Stimulated activated CD8-positive, alpha-beta memory T cell treated with anti-CD3 and anti-CD28 coated beads, Interleukin-15, amount 100 ng/mL, for 4 hours (primary cell): ENCODE measurements around the gene LARP6.
"Not testable (repeated sequence)": the region's sequence is repeated elsewhere in the genome, so short reads cannot be mapped to it uniquely, and the experiment has no call there.

Source experiments
- DNase-seq, 2 donors: peaks; one replicate each; pipeline ENCODE4 v3.0.0-alpha.2; 2020; ENCODE audit warnings: low read depth in 2 of 2

LARP6 gene

DNA sequence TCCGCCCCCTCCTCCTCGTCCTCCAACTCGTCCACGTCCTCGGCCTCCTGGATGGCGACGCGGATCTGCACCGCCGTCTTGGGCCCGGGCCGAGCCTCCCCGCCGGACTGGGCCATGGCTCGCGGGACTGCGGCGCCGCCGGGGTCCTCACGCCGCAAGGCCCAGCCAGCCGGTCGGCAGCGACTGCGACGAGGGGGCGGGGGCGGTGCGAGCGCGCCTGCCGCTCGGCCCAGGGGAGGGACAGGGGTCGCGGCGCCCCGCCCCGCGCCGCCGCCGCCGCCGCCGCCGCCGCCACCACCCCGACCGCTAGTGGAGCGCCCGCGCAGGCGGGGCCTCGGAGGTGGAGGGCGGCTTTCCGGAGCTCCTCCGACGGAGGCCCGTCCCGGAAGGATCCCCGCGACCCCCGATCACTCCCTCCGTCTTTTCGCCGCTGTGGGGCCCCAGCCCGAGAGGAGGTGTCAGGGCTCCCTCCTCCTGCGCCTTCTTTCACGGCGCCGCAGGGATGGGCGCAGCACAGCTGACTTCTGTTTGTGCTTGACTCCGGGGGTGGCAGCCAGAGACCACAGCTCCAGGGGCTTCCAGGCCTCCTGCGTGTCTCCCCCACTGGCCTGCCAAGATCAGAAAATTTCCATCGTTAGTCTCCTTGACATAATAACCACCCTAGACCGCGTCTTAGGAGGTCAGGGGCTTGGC lies at the start of gene LARP6:
Gene LARP6, minus strand, starts transcription at position 185 of the 693 bp plus-strand sequence. Its CDS starts 69 bp downstream, at position 116.
- no peak for DNase-seq

DNA sequence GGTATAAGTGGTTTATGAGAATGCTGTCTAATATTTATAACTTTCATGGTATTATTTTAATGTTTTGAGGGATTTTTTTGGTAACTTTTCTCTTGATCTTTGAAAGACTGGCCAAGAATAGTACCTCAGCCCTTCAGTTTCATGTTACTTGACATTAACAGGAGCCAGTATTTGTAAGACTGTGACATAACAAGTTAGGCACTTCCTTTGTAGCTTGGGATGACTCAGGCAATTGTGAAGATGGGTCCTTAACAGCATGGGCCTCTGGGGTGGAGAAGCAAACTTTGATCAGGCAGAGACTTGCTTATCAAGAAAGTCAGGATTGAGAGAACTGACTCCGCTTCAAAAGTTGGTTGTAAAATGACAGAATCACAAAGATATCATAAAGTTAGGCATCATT lies 48.1 kb upstream of the LARP6 start:
- no peak for DNase-seq

DNA sequence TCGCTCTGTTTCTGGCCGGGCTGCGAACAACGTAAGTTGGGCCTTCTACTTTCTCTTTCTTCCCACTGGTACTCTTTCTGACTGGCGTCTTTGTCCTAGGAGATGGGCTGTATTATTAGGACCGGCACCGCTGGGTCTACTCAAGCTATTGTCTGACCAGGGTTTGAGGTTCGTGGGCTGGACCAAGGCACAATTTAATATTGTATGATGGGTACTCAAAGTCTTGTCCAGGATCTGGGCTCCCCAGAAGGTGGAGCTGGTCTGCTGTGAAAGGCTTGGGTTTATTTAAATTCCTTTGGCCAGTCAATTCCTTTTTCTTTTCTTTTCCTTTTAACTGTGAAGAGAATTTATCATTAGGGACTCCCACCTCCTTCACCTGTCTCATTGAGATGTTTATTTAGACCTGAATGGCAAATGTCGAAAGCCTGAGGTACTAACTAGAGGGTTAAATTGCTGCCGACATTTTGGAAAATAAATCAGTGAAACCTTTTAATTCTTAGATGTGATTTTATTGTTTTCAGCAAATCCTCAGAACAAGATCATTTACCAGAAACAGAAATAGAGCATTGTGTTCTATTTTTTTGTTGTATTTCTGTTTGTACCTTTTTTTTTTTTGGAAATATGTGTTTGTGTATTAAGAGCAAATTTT lies 39.1 kb upstream of the LARP6 start:
- DNase-seq: no peak

DNA sequence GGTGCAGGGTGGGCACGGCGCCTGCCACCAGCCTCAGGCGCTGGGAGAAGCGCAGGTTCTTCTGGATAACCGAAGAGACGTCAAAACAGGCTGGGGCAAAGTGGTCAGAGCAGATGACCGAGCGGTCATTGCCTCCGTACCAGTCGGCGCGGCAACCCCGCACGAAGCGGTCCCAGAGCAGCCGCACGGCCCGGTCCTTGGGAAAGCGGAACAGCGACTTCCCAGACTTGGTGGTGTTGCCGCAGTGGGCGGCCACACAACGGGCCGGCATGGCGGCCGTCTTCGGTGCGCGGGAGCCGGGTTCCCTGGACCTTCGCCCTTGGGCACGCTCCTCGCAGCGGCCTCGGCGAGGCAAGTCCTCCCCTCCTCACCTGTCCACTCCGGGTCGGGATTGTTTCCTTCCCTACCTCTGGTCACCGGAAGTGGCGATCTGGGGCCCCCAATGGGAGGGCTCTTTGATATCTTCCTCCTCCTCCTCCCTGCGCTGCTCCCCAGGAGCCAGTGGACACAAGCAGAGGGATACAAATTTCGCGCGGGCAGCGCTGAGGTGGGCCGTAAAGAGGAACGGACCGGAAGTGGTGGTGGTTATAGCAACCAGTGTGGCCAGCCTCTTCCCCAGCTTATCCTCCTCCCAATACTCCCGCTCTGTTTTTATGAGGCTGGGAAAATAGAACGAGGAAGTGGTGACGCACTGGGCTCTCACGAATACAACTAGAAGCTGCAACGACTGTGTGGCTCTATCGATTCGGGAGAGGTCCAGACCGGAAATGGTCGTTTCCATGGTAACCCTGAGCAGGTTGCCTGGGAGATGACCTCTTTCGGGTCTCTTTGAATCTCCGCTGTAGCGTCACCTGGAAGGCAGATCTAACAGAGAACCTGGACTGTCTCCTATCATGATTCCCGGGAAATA lies 38.3 kb upstream of the LARP6 start, which contains the start of the genes LRRC49 and THAP10:
Gene LRRC49, plus strand, starts transcription at position 825 of the 910 bp plus-strand sequence. Its CDS starts 69 bp downstream, at position 894.
Gene THAP10, minus strand, starts transcription at position 432 of the 910 bp plus-strand sequence. Its CDS starts 161 bp downstream, at position 271.
- no peak for DNase-seq

DNA sequence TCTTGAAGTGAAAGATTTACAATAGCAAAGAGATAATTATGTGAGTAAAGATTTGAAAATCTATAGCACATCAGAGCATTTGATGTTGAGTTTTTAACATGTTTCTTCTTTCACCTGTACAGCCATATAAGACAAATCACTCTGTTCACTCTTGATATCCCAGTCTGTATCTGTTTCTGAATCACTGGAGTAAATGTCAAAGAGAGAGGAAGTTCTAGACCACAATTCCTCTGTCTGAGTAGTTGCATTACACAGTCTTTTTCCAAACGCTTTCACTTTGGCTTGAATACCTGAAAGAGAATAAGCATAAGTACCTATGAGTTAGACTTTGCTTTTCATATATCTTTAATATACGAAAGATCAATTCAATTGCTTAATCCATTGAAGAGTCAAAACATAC lies 28.4 kb upstream of the LARP6 start:
- no peak for DNase-seq

DNA sequence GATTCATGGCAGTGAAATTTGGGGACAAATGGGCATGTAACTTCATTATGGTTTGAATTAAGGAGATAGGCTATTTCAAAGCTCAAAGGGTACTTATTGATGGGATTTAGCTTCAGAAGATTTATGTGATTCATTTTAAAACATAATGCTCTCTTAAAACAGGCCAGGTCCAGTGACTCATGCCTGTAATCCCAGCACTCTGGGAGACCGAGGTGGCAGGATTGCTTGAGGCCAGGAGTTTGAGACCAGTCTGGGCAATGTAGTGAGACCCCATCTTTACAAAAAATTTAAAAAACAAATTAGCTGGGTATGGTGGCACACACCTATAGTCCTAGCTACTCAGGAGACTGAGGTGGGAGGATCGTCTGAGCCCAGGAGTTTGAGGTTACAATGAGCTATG lies 26.8 kb upstream of the LARP6 start:
- DNase-seq: no peak

DNA sequence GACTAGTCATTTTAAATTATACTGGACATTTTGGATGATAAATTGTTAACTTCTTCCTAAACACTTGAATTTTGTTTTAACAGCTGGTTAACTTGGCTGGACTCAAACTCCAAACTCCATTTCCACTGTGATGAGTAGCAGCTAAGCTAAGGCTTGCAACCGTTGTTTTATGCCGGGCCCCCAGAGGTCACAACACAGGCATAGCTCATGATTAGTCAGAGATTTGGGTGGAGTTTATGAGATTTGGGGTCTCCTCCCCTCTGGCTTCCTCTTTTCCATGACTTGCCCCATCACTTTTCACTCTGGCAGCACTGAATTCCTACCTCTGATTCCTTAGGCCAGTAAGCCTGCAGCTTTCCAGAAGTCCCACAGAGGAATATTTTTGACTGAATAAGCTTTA lies 25.4 kb upstream of the LARP6 start:
- DNase-seq: no peak

DNA sequence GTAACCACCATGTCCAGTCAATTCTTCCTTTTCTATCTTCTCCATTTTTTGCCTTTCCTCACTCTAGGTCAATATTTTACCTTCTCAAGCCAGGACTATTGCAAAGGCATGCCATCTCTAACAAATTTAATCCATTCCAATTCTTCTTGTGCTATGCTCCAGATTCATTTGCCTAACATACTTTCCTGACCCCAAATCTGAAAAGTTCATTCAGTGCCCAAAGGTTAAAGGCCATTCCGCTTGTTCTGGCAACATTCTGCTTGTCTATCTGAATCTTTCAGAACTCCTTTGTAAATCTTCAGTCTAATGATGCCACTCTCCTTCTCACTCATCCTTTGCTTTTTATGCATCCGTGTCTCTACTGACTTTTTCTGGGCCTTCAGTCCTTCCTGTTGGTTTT lies 22.7 kb upstream of the LARP6 start:
- no peak for DNase-seq

DNA sequence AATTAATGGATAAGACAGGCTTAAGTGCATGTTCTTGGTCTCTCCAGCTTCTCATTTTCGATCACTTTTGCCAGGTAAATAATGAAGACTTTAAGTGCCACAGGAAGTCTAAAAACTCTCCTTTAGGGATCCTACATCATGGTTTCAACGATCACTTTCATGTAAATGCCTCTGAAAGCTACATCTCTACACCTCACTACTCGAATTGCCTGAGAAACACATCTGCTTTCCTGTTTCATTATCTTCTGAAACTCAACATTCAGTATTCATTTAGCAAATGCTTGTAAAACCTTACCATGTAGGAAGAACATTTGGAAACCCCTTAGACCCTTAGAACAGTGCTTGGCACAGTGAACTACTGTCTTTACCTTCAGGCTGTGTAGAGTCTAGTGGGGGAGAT lies 22.1 kb upstream of the LARP6 start:
- DNase-seq: no peak

DNA sequence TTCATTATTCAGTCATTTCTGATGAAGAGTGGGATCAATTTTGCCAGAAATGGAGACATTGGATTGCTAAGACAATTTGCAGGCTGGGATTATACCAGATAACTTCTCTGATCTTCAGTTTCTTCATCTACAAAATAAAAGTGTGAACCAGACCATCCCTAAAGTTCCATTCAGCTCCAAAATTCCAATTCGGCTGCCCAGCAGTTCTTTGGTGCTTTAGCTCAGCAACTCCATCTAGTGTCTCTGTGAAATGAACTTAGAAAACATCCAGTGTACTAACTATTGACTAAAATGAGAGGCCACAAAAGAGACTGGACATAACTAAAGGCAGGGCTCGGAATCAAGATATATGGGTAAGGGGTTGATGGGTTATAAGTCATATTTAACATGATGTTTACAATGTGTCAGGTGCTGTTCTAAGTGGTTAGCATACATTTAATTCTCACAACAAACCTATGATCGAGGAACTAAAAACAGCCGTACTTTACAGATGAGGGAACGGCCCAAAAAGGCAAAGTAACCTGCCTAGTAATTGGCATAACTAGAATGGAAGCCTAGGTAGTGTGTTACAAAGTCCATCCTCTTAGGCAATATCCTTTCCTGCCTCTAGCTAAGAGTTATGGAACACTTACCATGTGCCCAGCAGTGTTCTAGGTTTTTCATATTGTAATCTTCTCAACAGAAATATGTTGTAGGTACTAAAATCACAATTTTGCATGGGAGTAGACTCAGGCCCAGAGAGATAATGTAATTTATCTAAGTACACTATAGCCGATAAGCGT lies 21.2 kb upstream of the LARP6 start:
- no peak for DNase-seq

DNA sequence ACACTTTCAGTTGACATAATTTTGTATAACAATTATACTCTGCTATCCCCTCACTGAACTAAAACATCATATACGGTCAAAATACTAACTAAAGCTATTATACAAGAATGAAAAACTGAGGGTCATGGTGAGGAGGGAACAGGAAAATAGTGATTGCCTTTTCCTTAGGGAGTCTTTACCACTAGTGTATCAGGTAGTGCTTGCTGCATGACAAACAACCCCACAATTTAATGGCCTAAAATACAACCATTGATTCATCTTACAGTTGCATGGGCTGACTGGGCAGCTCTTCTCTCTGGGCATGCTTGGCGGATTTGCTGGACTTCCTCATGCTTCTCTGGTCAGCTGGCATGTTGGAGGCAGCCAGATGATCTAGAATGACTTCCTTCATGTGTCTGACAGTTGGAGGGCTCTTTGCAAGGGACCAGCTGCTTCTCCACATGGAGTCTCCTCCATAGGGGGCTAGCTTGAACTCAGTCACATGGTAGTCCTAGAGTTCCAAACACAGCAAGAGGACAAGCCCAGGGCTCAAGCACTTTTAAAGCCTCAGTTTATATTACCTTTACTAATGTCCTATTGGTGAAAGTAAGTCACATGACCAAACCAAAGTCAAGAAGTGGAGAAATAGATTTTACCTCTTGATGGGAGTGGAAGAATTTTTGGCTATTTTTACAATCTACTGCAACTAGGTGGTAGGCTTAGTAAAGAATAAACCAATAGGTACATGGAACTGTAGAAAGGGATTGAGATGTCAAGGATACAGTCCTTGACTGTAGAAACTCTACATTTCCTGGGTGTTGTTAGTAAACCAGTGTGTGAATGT lies 19.5 kb upstream of the LARP6 start:
- DNase-seq: no peak

DNA sequence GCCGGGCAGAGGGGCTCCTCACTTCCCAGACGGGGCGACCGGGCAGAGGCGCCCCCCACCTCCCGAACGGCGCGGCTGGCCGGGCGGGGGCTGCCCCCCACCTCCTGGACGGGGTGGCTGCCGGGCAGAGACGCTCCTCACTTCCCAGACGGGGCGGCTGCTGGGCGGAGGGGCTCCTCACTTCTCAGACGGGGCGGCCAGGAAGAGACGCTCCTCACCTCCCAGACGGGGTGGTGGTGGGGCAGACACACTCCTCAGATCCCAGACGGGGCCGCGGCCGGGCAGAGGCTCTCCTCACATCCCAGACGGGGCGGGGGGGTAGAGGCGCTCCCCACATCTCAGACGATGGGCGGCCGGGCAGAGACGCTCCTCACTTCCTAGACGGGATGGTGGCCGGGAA lies 17.5 kb upstream of the LARP6 start:
- DNase-seq: not testable (repeated sequence)

DNA sequence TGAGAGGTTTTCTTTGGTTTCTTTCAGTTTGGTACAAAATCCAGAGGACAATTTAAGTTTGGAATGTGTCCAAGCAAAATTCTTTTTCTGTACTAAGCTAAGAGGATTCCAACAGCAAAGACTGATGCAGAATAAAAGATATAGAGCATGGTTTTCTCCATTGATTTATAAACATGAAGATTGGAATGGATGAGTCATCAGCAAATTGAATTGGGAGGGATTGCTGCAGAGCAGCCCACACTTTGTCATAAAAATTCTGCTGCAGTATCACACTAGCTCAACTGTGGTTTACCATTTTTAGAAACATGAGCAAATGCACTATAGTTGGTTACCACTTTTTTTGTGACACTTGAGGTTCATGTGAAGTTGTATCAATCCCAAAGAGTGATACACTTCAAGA lies 16.1 kb upstream of the LARP6 start:
- DNase-seq: no peak

DNA sequence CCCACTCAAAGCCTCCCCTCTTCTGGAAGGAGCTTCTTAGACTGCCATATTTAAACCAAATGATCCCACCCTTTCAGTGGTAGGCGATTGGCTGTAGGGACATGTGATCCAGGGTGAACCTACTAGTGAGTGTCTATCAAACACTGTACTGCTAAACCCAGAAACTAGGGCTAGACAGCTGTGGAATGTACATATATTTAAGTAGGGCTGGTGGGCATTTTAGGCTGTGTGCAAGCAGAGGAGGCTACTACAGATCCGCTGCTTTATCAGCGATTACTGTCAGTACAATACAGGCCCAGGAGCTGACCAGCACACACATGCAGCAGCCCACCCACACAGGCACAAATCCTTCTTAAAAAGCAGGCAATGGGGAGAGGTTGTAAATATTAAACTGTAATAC lies 15.4 kb upstream of the LARP6 start:
- DNase-seq: no peak

DNA sequence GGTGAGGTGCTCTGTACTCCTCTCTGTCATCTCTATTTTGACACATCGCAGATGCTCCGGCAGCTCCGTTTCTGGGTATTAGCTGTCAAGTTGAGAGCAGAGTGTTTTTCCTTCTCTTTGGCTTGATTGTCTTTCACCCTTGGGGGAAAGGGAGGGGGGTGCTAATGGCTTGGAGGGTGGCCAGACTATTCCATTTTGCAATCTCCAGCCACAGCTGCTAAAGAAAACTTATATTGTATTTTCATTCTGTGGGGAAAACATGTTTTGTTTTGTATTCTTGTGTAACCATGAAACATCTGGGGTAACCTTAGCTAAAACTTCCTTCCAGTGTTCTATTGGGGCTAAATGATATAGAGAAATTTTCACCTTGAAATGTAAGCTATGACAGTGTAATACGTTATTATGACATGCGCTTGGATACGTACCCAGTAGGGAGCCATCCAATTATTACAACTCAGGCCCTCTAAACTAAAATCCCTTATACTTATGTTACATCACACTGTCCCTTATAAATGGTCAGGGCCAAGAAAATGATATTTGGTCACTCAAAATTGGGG lies 14.0 kb upstream of the LARP6 start:
- no peak for DNase-seq

DNA sequence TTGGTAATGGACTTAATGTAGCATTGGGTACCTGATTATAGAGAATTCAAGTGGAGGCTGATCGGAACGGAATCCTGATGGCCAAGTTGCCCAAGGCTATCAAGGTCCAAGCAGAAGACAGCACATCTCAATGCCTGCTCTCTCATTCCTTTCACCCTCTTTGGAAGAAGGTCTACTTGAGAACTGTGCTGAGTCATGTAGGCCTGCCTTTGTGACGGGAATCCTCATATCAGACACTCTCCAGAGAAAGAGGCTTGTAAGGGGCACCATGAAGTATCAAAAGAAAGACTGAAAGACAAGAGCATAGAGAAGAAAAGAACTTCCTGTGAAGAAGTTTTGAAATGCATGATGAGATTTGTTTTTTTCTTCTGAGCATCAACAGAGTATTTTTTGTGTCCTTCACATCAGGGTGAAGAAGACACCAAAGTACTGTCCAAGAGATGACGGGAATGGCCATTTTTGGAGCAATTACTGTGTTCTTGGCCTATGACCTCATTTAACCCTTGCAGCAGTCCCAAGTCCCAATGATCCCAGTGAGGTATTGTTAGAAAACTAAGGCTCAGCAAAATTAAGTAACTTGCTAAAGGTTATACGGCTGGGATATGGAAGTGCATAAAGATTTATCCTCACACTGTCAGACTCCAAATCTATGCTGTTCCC lies 13.2 kb upstream of the LARP6 start:
- DNase-seq: no peak

DNA sequence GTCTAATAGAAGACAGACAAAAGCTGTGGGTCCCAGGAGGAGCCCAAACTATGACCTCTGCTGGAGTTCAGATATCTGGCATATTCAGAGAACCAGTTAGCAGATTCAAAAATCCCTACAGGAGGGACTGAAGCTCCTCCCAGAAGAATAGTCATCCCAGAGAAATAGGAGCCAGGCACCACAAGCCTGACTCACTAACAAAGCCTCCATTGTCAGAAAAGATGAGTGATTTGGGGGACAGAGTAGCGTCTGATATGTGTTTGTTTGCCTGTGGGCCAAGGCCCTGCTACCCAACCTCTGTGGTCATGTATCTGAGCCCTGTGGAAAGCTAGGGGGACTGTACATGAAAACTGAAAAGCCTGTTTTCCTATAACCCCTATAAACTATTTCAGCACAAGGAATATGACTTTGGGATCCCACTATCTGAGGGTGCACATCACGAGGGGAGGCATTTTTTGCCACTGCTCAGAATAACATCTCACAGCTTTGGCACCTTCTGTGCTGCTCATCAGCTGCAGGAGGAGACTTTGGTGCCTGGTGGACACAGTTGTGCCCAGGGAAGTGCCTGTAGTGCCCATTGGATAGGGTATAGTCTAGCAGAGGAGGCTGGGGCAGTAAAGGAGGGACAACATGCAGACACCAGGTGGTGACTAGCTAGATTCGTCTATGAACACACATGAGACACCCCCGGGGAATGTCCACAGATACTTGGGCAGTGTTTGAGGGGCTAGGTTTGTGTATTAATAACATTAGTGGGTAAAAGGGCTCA lies 9.7 kb upstream of the LARP6 start:
- no peak for DNase-seq

DNA sequence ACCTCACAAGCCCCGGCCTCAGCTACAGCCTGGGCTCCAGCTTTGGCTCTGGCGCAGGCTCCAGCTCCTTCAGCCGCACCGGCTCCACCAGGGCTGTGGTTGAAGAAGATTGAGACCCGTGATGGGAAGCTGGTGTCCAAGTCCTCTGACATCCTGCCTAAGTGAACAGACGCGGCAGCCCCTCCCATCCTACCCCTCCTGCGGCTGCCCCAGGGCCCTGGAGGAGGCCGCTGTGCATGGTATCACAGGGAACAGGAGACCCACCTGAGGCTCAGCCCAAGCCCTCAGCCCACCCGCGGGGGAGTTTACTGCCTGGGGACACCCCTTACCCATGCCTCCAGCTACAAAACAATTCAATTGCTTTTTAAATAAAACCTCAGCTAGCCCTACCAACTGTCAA lies 6.0 kb upstream of the LARP6 start:
- DNase-seq: no peak

DNA sequence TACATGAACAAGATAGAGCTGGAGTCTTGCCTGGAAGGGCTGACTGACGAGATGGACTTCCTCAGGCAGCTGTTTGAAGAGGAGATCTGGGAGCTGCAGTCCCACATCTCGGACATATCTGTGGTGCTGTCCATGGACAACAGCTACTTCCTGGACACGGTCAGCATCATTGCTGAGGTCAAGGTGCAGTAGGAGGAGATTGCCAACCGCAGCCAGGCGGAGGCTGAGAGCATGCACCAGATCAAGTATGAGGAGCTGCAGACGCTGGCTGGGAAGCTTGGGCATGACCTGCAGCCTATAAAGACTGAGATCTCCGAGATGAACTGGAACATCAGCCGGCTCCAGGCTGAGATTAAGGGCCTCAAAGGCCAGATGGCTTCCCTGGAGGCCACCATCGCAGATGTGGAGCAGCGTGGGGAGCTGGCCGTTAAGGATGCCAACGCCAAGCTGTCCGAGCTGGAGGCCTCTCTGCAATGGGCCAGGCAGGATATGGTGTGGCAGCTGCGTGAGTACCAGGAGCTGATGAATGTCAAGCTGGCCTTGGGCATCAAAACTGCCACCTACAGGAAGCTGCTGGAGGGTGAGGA lies 5.5 kb upstream of the LARP6 start:
- no peak for DNase-seq
